HepG2 (cell line): ENCODE measurements around the gene VWCE. TPM values are rescaled to one million over a fixed set of nuclear protein-coding genes. Genes with fewer than 3 reads are reported as not detected.

Experiments
- E2F1 ChIP-seq: sonication (generic); formaldehyde crosslinking; IDR thresholded peaks from 2 replicates; pipeline ENCODE4 v1.5.0; 2020; ENCODE audit warnings: missing genetic modification reagents
- FOXO4 ChIP-seq: sonication (generic); formaldehyde crosslinking; conservative IDR thresholded peaks from 2 replicates; pipeline ENCODE4 v1.8.1; 2023; ENCODE audit warnings: missing genetic modification reagents
- HDAC2 ChIP-seq: sonication (generic); formaldehyde crosslinking; IDR thresholded peaks from 2 replicates; pipeline ENCODE4 v1.4.0; 2020; ENCODE audit warnings: missing genetic modification reagents
- HNF1A ChIP-seq, 2 experiments: sonication (generic) in 1 of 2; formaldehyde crosslinking in 1 of 2; IDR thresholded peaks; 2 replicates each; pipeline versions ENCODE4 v1.4.0 to v1.6.1; 2016 to 2020; ENCODE audit warnings: borderline replicate concordance in 1 of 2, low read depth in 1 of 2, mild to moderate bottlenecking in 1 of 2, missing genetic modification reagents in 1 of 2
- IRX3 ChIP-seq: sonication (generic); formaldehyde crosslinking; IDR thresholded peaks from 2 replicates; pipeline ENCODE4 v1.8.1; 2023; ENCODE audit warnings: mild to moderate bottlenecking, low read depth, missing genetic modification reagents, borderline replicate concordance
- PATZ1 ChIP-seq: sonication (generic); formaldehyde crosslinking; IDR thresholded peaks from 2 replicates; pipeline ENCODE4 v1.4.0; 2020; ENCODE audit warnings: missing genetic modification reagents
- POGZ ChIP-seq: sonication (generic); formaldehyde crosslinking; IDR thresholded peaks from 2 replicates; pipeline ENCODE4 v1.4.0; 2020; ENCODE audit warnings: mild to moderate bottlenecking, missing genetic modification reagents
- REPIN1 ChIP-seq: sonication (generic); formaldehyde crosslinking; IDR thresholded peaks from 2 replicates; pipeline ENCODE4 v1.8.0; 2022; ENCODE audit warnings: missing genetic modification reagents, low read depth, mild to moderate bottlenecking, borderline replicate concordance
- RNF2 ChIP-seq: fragments of 450-650 bp; conservative IDR thresholded peaks from 2 replicates; pipeline ENCODE4 v1.6.1; 2016; ENCODE audit warnings: low read depth
- TBX3 ChIP-seq: fragments of 450-650 bp; IDR thresholded peaks from 2 replicates; pipeline ENCODE4 v1.6.1; 2017; ENCODE audit warnings: antibody characterized with exemption, mild to moderate bottlenecking, inconsistent platforms, borderline replicate concordance
- ZNF17 ChIP-seq: sonication (generic); formaldehyde crosslinking; IDR thresholded peaks from 2 replicates; pipeline ENCODE4 v1.5.0; 2020; ENCODE audit warnings: mild to moderate bottlenecking, missing genetic modification reagents
- ZNF18 ChIP-seq: sonication (generic); formaldehyde crosslinking; IDR thresholded peaks from 2 replicates; pipeline ENCODE4 v1.8.0; 2022; ENCODE audit warnings: mild to moderate bottlenecking, missing genetic modification reagents; ENCODE audit not compliant: insufficient replicate concordance
- ZNF597 ChIP-seq: sonication (generic); formaldehyde crosslinking; IDR thresholded peaks from 2 replicates; pipeline ENCODE4 v1.5.0; 2020; ENCODE audit warnings: missing genetic modification reagents
- polyA plus RNA-seq, 8 experiments: library from polyadenylated mRNA; depleted of rRNA in 3 of 8; stranded (reverse) in 7 of 8; unstranded in 1 of 8; fragments of >200 nt; fragmentation: Illumina TruSeq in 4 of 8; extraction: Trizol in 4 of 8; gene quantifications; 2 replicates each; pipeline versions ENCODE4 v1.2.1 to v1.2.3, GENCODE V29; 2011 to 2016; ENCODE audit warnings: low read depth in 4 of 8, missing spikeins in 1 of 8, mixed read lengths in 1 of 8; ENCODE audit not compliant: insufficient read depth in 1 of 8
- total RNA-seq, 5 experiments: library from RNA; depleted of rRNA; stranded (reverse); fragments of >200 nt; fragmentation: Illumina TruSeq; extraction: Trizol; gene quantifications; 2 replicates each; pipeline ENCODE4 v1.2.3, GENCODE V29; 2016; ENCODE audit warnings: low read depth in 1 of 5

Gene VWCE
- total and polyA plus RNA-seq, 2 of the 13 experiments (the other 11 are each of a cell fraction or from before 2014, with no cell fraction given), result 27.6 to 58.3 TPM

- TF ChIP-seq HNF1A (IDR thresholded peaks at IDR 0.05; ENCODE audit: low read depth) (no peak), HNF1A (CRISPR knock-in tag; IDR thresholded peaks at IDR 0.05; ENCODE audit: borderline replicate concordance) (peak; percentile 25; the same call in 1 of the 2 replicates), ZNF18 (peak; percentile 52), FOXO4 (CRISPR knock-in tag) (no peak), ZNF597 (CRISPR knock-in tag) (no peak), IRX3 (CRISPR knock-in tag) (no peak; the same call in 1 of the 2 replicates), TBX3 (no peak), POGZ (0 out of 2 replicates have a peak, but pooled peaks have one; percentile 16), PATZ1 (peak; percentile 94), E2F1 (CRISPR knock-in tag) (no peak), HDAC2 (CRISPR knock-in tag) (no peak), RNF2 (no peak), REPIN1 (no peak), ZNF17 (CRISPR knock-in tag) (no peak)
Observed at GRCh38 chr11:61293867-61294716, 1.0 kb downstream of the VWCE start (continued).
